Neural progenitor cell (in vitro differentiated cells): ENCODE data around the gene BSDC1. TPM values are rescaled to one million over a fixed set of nuclear protein-coding genes. Genes with fewer than 3 reads are reported as not detected.

Experiments
- DNase-seq: peaks from one replicate; pipeline ENCODE4 v3.0.0-alpha.2; 2016; ENCODE audit warnings: low spot score
- H2AFZ ChIP-seq: fragments of 200-600 bp; sonication (generic); replicated peaks from 2 replicates; pipeline ENCODE4 v1.6.1; 2016; ENCODE audit warnings: antibody characterized with exemption
- H3F3A ChIP-seq: fragments of 200-600 bp; sonication (generic); 2 replicates; pipeline ENCODE4 v1.6.1; 2016; ENCODE audit warnings: antibody characterized with exemption, low read depth
- H3K27ac ChIP-seq: fragments of 200-600 bp; sonication (generic); 2 replicates; pipeline ENCODE4 v1.5.1; 2016; ENCODE audit warnings: mild to moderate bottlenecking
- H3K27me3 ChIP-seq: fragments of 200-600 bp; sonication (generic); 2 replicates; pipeline ENCODE4 v1.6.1; 2016; ENCODE audit warnings: mild to moderate bottlenecking, moderate library complexity
- H3K36me3 ChIP-seq: fragments of 200-600 bp; sonication (generic); 2 replicates; pipeline ENCODE4 v1.5.1; 2016
- H3K4me1 ChIP-seq: fragments of 200-600 bp; sonication (generic); 2 replicates; pipeline ENCODE4 v1.6.1; 2016; ENCODE audit warnings: mixed run types
- H3K4me2 ChIP-seq: fragments of 200-600 bp; sonication (generic); 2 replicates; pipeline ENCODE4 v1.6.1; 2016
- H3K4me3 ChIP-seq: fragments of 200-600 bp; sonication (generic); 2 replicates; pipeline ENCODE4 v1.5.1; 2016
- H3K79me2 ChIP-seq: fragments of 200-600 bp; sonication (generic); 2 replicates; pipeline ENCODE4 v1.6.1; 2016; ENCODE audit warnings: low read depth
- H3K9ac ChIP-seq: fragments of 200-600 bp; sonication (generic); 2 replicates; pipeline ENCODE4 v1.6.1; 2016
- H3K9me3 ChIP-seq: fragments of 200-600 bp; sonication (generic); 2 replicates; pipeline ENCODE4 v1.5.1; 2016; ENCODE audit warnings: low read depth
- H4K20me1 ChIP-seq: fragments of 200-600 bp; sonication (generic); 2 replicates; pipeline ENCODE4 v1.6.1; 2016; ENCODE audit warnings: low read depth
- H3K27ac Mint-ChIP-seq: 3 replicates; pipeline ENCODE4 v1.8.0; 2021; ENCODE audit warnings: mixed read lengths
- H3K27me3 Mint-ChIP-seq: 2 replicates; pipeline ENCODE4 v1.8.0; 2022; ENCODE audit warnings: low read depth, mild to moderate bottlenecking, inconsistent platforms, moderate library complexity, mixed read lengths; ENCODE audit not compliant: insufficient read depth
- H3K36me3 Mint-ChIP-seq: 3 replicates; pipeline ENCODE4 v1.8.0; 2021; ENCODE audit warnings: mixed read lengths
- H3K4me1 Mint-ChIP-seq: 3 replicates; pipeline ENCODE4 v1.8.0; 2021; ENCODE audit warnings: mixed read lengths
- H3K4me3 Mint-ChIP-seq: 3 replicates; pipeline ENCODE4 v1.8.0; 2021; ENCODE audit warnings: mild to moderate bottlenecking, moderate library complexity, mixed read lengths
- H3K9me3 Mint-ChIP-seq: 3 replicates; pipeline ENCODE4 v1.8.0; 2020; ENCODE audit warnings: mixed read lengths
- EZH2 ChIP-seq: fragments of 200-600 bp; sonication (generic); IDR thresholded peaks from 2 replicates; pipeline ENCODE4 v1.6.1; 2017; ENCODE audit warnings: antibody characterized with exemption, mild to moderate bottlenecking, moderate library complexity
- EZH2phosphoT487 ChIP-seq: fragments of 200-600 bp; sonication (generic); IDR thresholded peaks from 2 replicates; pipeline ENCODE4 v1.6.1; 2017; ENCODE audit warnings: antibody characterized with exemption
- total RNA-seq: library from RNA; depleted of rRNA; stranded (reverse); fragments of >200 nt; gene quantifications from 2 replicates; pipeline ENCODE4 v1.2.3, GENCODE V29; 2015; ENCODE audit warnings: low replicate concordance
- TF ChIP-seq, protein P1 (sequence below): fragments of 200-600 bp; sonication (generic); IDR thresholded peaks from 2 replicates; pipeline ENCODE4 v1.5.1; 2017; ENCODE audit warnings: antibody characterized with exemption, mild to moderate bottlenecking

Gene BSDC1
- total RNA-seq, 1 donor from 2014 or later, result 47.5 TPM

DNA sequence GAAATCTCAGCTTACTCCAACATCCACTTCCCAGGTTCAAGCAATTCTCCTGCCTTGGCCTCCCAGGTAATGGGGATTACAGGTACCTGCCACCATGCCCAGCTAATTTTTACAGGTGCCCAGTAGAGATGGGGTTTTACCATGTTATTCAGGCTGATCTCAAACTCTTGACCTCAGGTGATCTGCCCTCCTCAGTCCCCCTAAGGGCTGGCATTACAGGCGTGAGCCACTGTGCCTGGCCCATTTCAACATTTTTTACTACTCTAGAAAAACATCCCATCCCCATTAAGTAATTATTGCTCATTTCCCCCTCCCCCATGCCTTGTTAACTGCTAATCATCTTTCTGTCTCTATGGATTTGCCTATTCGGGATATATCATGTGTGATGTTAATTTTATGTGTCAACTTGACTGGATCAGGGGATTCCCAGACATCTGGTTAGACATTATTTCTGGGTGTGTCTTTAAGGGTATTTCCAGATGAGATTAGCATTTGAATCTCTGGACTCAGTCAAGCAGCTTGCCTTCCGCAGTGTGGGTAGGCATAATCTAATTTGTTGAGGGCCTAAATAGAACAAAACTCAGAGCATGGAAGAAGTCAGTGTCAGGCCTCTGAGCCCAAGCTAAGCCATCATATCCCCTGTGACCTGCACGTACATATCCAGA lies 37.6 kb upstream of the BSDC1 start:
- H3K79me2 ChIP-seq, result no peaks in the 10 kb centered on the region
- H3K4me2 ChIP-seq, result no peak overlapping the region
- TF ChIP-seq EZH2, result no peak
- TF ChIP-seq, protein P1, sequence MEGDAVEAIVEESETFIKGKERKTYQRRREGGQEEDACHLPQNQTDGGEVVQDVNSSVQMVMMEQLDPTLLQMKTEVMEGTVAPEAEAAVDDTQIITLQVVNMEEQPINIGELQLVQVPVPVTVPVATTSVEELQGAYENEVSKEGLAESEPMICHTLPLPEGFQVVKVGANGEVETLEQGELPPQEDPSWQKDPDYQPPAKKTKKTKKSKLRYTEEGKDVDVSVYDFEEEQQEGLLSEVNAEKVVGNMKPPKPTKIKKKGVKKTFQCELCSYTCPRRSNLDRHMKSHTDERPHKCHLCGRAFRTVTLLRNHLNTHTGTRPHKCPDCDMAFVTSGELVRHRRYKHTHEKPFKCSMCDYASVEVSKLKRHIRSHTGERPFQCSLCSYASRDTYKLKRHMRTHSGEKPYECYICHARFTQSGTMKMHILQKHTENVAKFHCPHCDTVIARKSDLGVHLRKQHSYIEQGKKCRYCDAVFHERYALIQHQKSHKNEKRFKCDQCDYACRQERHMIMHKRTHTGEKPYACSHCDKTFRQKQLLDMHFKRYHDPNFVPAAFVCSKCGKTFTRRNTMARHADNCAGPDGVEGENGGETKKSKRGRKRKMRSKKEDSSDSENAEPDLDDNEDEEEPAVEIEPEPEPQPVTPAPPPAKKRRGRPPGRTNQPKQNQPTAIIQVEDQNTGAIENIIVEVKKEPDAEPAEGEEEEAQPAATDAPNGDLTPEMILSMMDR, result no peak
- no peak for TF ChIP-seq EZH2phosphoT487
- no peaks in the 10 kb centered on the region for H3F3A ChIP-seq
- no peaks in the 10 kb centered on the region for H4K20me1 ChIP-seq
- H3K36me3 ChIP-seq, result no peaks in the 10 kb centered on the region
- no peak for DNase-seq
- no peaks in the 10 kb centered on the region for H3K36me3 Mint-ChIP-seq
- H3K9me3 Mint-ChIP-seq, result no peaks in the 10 kb centered on the region
- no peak overlapping the region for H3K27ac ChIP-seq
- no peaks in the 10 kb centered on the region for H3K27me3 ChIP-seq
- peaks cover 4% of the 10 kb centered on the region for H3K27me3 Mint-ChIP-seq
- no peak overlapping the region for H3K9ac ChIP-seq
- H3K27ac Mint-ChIP-seq, result no peak overlapping the region
- no peak overlapping the region for H3K4me3 ChIP-seq
- no peaks in the 10 kb centered on the region for H3K9me3 ChIP-seq
- no peak overlapping the region for H2AFZ ChIP-seq
- peaks cover 2% of the 10 kb centered on the region for H3K4me1 Mint-ChIP-seq
- no peak overlapping the region for H3K4me3 Mint-ChIP-seq
- H3K4me1 ChIP-seq, result no peaks in the 10 kb centered on the region

DNA sequence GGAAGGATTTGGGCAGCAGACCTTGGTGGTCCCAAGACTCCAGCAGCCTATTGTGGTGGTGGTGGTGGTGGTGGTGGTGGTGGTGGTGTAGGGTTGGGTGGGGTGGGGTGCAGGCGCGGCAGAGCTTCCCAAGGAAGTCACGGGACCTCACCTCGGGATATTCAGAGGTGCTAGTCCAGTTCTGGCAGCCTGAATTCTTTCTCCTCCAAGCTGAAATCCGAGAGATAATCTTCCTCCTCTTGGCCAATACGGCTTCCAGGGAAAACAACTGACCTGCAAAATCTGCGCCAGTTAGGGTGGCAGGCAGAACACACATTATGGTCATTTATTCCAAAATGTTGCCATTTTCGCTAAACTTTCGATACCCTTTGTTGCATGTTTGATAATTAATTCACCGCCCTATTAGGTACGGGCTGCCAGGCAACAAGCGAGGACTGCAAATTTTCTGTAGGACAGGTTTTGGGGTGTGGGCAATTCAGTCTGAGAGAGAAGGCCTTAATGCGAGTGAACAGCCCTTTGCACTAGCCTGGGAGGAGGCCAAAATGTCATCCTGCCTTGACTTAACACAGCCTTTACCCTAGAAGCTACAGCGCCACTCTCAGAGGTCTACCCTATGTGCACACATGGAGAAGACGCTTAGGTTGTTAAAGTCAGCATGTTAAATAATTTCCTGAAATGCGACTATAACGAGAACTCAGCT lies 33.2 kb upstream of the BSDC1 start:
- Histone ChIP-seq H3K79me2 (no peaks in the 10 kb centered on the region), H3K4me3 (no peak overlapping the region), H3F3A (no peaks in the 10 kb centered on the region), H3K4me1 (no peaks in the 10 kb centered on the region), H3K27me3 (no peaks in the 10 kb centered on the region), H2AFZ (no peak overlapping the region), H3K36me3 (no peaks in the 10 kb centered on the region), H4K20me1 (no peaks in the 10 kb centered on the region), H3K4me2 (no peak overlapping the region), H3K9me3 (no peaks in the 10 kb centered on the region), H3K9ac (no peak overlapping the region), H3K27ac (no peak overlapping the region)
- Mint-ChIP-seq H3K9me3 (peaks cover 3% of the 10 kb centered on the region), H3K4me1 (peaks cover 7% of the 10 kb centered on the region), H3K27me3 (peaks cover 2% of the 10 kb centered on the region), H3K27ac (no peak overlapping the region), H3K4me3 (no peak overlapping the region), H3K36me3 (no peaks in the 10 kb centered on the region)
- no peak for DNase-seq
- TF ChIP-seq EZH2phosphoT487, result no peak
- TF ChIP-seq, protein P1, result no peak

DNA sequence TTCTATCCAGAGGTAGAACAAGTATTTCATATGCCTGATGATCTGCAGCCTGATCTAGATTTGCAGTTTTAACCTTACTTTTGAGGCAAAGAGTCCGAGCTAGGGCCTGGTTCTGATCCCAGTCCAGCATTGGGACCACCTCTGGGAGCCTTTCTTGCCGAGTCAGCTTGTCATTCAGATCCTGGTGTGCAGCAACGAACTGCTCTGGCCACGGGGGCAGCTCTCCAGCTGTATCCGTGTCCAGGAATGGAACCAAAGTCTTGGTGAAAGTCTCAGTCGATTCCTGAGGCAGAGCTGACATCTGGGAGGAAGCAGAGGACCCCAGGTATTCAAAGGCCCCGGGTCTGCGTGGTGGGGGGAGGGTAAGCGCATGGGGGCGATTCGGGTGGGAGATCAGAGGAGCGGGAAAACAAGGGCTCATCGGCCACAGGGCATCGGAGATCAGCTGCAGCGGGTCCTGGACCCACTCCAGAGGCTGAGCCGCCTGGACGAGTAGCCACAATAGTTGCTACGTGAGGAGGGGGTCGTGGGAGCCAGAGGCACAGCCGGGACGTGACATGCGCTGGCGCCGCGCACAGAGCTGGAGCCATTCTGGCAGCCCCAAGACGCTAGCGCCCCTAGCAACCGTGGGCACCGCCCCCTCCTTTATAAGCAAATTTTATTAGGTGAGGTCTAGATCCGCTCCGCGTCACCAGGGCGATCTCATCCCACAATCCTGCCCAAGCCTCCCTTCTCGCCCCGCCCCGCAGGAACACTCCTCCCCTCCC lies 32.4 kb upstream of the BSDC1 start:
- no peak overlapping the region for H2AFZ ChIP-seq
- no peaks in the 10 kb centered on the region for H3K4me1 ChIP-seq
- no peaks in the 10 kb centered on the region for H3K9me3 ChIP-seq
- TF ChIP-seq EZH2phosphoT487, result no peak
- TF ChIP-seq, protein P1, result no peak
- TF ChIP-seq EZH2, result no peak
- peaks cover 2% of the 10 kb centered on the region for H3K27me3 Mint-ChIP-seq
- no peaks in the 10 kb centered on the region for H3K79me2 ChIP-seq
- H4K20me1 ChIP-seq, result no peaks in the 10 kb centered on the region
- H3K9ac ChIP-seq, result no peak overlapping the region
- peaks cover 7% of the 10 kb centered on the region for H3K4me1 Mint-ChIP-seq
- no peak overlapping the region for H3K27ac ChIP-seq
- H3K36me3 ChIP-seq, result no peaks in the 10 kb centered on the region
- H3K4me2 ChIP-seq, result no peak overlapping the region
- H3K9me3 Mint-ChIP-seq, result peaks cover 3% of the 10 kb centered on the region
- H3K4me3 Mint-ChIP-seq, result no peak overlapping the region
- no peaks in the 10 kb centered on the region for H3K27me3 ChIP-seq
- no peaks in the 10 kb centered on the region for H3F3A ChIP-seq
- no peak overlapping the region for H3K27ac Mint-ChIP-seq
- no peaks in the 10 kb centered on the region for H3K36me3 Mint-ChIP-seq
- H3K4me3 ChIP-seq, result no peak overlapping the region
- peak; percentile 28 for DNase-seq
